Stimulated activated CD8-positive, alpha-beta memory T cell treated with anti-CD3 and anti-CD28 coated beads, Interleukin-12 subunit alpha, Interleukin-12 subunit beta, amount 100 ng/mL, for 24 hours (primary cell): ENCODE results near the gene THOC5.
"Not testable (repeated sequence)": the region's sequence is repeated elsewhere in the genome, so short reads cannot be mapped to it uniquely, and the experiment has no call there.

Source experiments
- DNase-seq: peaks from one replicate; pipeline ENCODE4 v3.0.0-alpha.2; 2020; ENCODE audit errors: extremely low read depth

Gene THOC5

GRCh38 chr22:29563652-29564460 lies 10.3 kb upstream of the THOC5 start:
- no peak for DNase-seq

DNA sequence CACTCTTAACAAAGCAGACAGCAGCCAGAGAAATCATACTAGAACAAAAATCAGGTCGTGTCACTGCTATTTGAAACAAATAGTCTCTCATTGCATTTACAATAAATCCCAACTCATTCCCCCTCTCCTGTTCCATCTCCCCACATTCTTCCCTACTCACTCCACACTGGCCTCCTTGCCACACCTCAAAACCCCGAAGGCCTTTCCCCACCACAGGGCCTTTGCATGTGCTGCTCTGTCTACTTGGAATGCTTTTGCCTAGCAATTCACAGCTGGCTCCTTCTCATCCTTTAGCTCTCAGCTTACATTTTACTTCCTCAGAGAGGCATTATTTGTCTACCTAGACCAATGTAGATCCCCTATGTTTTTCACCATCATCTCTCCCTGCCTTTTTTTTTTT lies 6.3 kb upstream of the THOC5 start:
- DNase-seq, result no peak

DNA sequence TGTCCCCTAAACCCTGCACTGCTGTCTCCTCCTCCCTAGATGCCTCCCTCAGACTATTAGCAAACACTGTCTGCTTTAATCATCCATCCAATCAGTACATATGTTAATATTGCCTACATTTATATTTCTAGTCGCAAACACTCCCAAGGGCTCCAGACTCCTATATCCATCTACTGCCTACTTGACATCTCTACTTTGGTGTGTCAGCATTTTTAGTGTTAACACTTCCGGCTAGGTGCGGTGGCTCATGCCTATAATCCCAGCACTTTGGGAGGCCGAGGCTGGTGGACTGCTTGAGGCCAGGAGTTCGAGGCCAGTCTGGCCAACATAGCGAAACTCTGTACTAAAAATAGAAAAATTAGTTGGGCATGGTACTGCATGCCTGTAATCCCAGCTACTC lies 5.5 kb upstream of the THOC5 start:
- DNase-seq, result no peak

- DNase-seq, result no peak
Measured at GRCh38 chr22:29555065-29555644, 1.6 kb upstream of the THOC5 start.

GRCh38 chr22:29552357-29552756 lies 1.2 kb downstream of the THOC5 start:
- not testable (repeated sequence) for DNase-seq

DNA sequence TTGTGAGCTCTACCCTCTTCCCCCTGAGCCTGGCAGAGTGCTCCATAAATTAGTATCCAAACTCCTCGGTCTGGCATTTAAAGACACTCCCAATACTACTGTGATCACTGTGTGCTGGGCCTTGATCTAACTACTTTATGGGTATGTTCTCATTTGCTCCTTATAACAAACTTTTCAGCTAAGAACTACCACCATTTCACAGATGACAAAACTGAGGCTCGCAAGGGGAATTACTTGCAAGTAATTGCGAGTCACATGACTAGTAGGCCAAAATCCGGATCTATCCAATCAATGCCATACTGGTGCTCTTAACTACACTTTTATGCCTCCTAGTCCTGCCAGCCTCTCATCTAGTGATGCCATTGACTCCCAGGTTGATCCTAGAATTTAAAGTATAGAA lies 3.6 kb downstream of the THOC5 start:
- no peak for DNase-seq

- DNase-seq, result not testable (repeated sequence)
Measured at GRCh38 chr22:29545045-29545444, 8.5 kb downstream of the THOC5 start.

DNA sequence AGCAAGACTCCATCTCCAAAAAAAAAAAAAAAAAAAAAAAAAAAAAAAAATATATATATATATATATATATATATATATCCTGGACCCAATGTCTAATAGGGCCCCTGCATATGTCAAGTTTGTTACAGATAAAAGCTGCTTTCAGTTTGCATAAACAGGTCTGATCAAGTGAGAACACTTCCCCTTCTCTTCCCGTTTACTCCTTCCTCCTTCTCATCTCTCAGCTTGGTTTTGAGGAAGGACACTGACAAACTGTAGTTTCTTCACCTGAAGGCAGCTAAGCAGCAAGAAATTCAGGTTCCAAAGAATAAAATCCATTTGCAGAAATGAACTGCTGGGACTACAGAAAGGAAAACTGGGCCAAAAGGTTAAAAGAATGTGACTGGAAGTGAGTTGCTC lies 11.7 kb downstream of the THOC5 start:
- no peak for DNase-seq

DNA sequence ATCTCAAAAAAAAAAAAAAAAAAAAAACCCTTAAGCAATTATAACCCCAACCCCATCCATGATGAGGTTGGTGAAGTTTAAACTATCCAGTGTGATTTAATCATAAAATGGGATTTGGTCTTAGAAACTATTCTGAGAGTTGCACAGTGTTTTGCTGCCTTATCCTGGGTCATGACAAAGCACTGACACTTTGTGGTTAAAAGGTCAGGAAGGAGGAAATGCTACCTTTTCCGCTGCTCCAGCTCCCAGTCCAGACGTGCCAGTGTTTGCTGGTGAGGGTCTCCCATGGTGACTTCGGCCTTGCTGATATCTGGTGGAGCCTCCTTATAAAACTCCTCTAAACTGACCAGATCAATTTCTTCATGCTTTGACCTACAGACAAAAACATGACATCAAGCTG lies 14.5 kb downstream of the THOC5 start:
- DNase-seq, result no peak

DNA sequence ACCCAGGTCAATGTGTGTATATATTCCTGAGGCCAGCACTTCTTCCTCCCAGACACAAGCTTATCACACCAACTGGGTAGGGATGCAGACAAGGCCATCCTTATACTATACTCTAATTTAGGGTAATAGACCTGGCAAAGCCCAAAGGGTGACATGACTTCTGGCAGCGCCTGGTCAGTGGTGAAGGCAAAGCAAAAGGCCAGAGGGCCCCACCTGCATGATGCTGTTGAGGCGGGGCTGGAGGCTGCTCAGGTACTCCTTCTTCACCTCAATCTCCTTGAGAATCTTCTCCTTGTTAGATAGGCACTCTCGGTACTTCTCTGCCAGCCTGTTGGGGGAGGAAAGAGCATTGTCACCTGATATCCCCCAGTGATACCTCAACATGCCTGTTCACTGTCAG lies 17.1 kb downstream of the THOC5 start:
- no peak for DNase-seq

- no peak for DNase-seq
Measured at GRCh38 chr22:29531419-29531818, 22.1 kb downstream of the THOC5 start.

DNA sequence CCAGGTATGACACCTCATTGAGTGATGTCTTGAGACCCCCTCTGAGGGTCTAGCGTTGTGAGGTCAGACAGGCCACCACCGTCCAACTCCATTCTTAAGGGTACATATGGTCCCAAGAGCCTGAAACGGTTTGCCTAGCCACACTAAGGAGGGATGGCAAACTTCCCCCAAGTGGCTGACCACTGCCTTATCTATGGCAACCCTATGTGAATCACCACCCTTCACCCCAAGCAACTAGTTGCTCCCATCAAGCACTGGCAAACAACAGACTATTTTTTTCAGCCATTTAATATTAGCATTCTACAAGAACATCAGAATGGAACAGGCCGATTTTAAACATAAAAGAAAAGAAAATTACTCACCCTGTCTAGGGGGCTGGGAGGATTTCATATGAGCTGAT lies 22.8 kb downstream of the THOC5 start:
- DNase-seq, result no peak

GRCh38 chr22:29528144-29528543 lies 25.4 kb downstream of the THOC5 start:
- DNase-seq, result no peak

GRCh38 chr22:29524442-29525191 lies 28.9 kb downstream of the THOC5 start:
- no peak for DNase-seq

GRCh38 chr22:29523761-29524160 lies 29.8 kb downstream of the THOC5 start:
- DNase-seq, result no peak

GRCh38 chr22:29521526-29521925 lies 32.0 kb downstream of the THOC5 start:
- no peak for DNase-seq

DNA sequence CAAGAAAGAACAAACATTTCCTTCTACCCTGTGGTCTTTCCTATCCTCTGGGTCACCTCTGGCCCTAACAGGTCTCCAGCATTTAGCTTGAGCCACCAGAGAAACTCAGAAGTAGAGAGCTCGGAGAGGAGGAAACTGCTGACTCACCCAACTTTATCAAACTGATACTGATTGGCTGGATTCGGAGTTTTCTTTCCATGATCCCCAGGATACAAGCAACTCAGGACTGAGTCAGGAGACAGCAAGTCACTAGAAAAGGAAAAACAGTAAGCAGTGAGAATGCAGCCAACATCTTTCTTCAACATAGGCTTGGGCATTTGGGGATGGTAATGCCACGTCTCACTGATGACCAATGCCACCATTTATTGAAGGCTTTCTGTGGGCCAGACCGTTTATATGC lies 32.7 kb downstream of the THOC5 start:
- no peak for DNase-seq

- DNase-seq, result no peak
Measured at GRCh38 chr22:29519996-29520395, 33.6 kb downstream of the THOC5 start.

GRCh38 chr22:29518427-29518826 lies 35.1 kb downstream of the THOC5 start:
- DNase-seq, result no peak

DNA sequence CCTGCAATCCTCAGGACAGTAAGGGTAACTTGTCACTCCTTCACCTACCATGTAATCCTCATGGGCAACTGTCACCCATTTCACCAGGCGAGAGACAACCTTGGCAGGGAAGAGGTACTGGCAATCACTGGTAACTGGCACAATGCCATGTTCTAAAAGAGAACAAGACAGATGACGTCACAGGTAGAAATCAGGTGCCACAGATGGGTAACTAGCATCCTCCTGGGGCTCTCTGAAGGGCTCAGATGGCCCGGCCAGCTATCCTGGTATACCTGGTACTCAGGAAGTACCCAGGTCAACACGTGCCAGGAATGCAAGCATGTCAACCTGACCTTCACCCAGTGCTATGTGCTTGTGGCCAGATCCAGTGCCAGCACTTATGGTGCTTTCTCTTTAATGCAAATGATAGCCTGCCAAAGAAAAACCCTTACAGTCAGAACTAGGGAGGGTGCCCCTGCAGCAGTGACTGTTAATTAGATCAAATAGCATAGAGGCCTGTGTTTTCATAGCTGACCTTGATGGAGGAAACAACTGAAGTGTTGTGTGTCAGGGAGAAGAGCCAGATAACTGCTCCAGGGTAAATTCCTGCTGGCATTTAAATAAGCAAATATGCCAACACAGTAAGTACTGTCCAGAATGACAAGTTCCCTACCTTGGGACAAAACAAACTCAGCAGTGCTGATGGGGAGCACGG lies 36.2 kb downstream of the THOC5 start:
- no peak for DNase-seq

DNA sequence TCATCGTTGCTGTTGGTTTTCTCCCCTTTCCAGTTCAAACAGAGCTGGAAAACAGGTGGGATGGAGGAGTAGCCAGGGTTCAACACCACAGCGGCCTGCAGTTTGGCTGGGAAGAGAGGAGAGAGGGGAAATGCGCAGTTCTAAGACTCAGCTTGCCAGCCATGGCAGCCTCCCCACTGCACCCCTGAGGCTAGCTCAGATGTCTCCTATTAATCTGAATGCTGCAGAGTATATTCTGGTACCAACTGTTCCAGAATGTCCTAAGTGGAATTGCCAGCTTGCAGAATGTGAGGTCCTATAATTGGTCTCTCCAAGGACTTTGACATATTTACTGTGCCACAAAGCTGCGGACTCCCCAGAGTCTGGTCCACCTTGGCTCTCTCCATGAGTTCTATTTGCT lies 41.5 kb downstream of the THOC5 start:
- DNase-seq, result no peak

GRCh38 chr22:29511126-29511862 lies 42.3 kb downstream of the THOC5 start:
- DNase-seq, result no peak
